CD4-positive, alpha-beta T cell (primary cell): ENCODE measurements around the gene SREBF1. TPM values are rescaled to one million over a fixed set of nuclear protein-coding genes. Genes with fewer than 3 reads are reported as not detected.

Source experiments
- ATAC-seq: fragments of 200-7000 bp; cut with Tn5 transposase; one replicate; pipeline ENCODE4 v1.10.0; 2022; ENCODE audit warnings: mild to moderate bottlenecking; ENCODE audit not compliant: poor library complexity
- CTCF ChIA-PET: fragments of 350-600 bp; sonication (Branson Sonifier 250); formaldehyde crosslinking; loops from one replicate; lab custom pipeline; 2021; ENCODE audit warnings: antibody characterized with exemption, inconsistent platforms; lab: Charles Lee
- POLR2A ChIA-PET: fragments of 350-600 bp; sonication (Branson Sonifier 250); formaldehyde crosslinking; loops from one replicate; lab custom pipeline; 2021; ENCODE audit warnings: antibody characterized with exemption, inconsistent platforms; lab: Charles Lee
- DNase-seq, 14 experiments: peaks; one replicate each; pipeline ENCODE4 v3.0.0-alpha.2; 2013 to 2020; ENCODE audit warnings: mixed read lengths in 2 of 14
- H3K27ac ChIP-seq, 2 donors: one replicate each; pipeline versions ENCODE4 v1.5.1 to v1.7.0; 2013; ENCODE audit warnings: low read length in 2 of 2, low read depth in 1 of 2, mild to moderate bottlenecking in 1 of 2
- H3K27me3 ChIP-seq, 2 experiments: 1 replicate in 1 of 2; 2 replicates in 1 of 2; pipeline versions ENCODE4 v1.6.1 to v1.7.0; 2013; ENCODE audit warnings: low read length in 2 of 2, control low read depth in 1 of 2, mild to moderate bottlenecking in 1 of 2, moderate library complexity in 1 of 2; ENCODE audit not compliant: insufficient read depth in 2 of 2, control insufficient read depth in 1 of 2
- H3K36me3 ChIP-seq: one replicate; pipeline ENCODE4 v1.6.1; 2013; ENCODE audit warnings: low read length, control low read depth; ENCODE audit not compliant: insufficient read depth
- H3K4me1 ChIP-seq: one replicate; pipeline ENCODE4 v1.6.1; 2013; ENCODE audit warnings: low read length, control low read depth; ENCODE audit not compliant: insufficient read depth
- H3K4me3 ChIP-seq: one replicate; pipeline ENCODE4 v1.5.1; 2013; ENCODE audit warnings: mild to moderate bottlenecking, low read length, moderate library complexity
- H3K9me3 ChIP-seq, 2 experiments: 1 replicate in 1 of 2; 2 replicates in 1 of 2; pipeline versions ENCODE4 v1.6.1 to v1.7.0; 2013; ENCODE audit warnings: low read length in 2 of 2, mild to moderate bottlenecking in 2 of 2, control low read depth in 1 of 2, moderate library complexity in 1 of 2; ENCODE audit not compliant: control insufficient read depth in 1 of 2, insufficient read depth in 1 of 2
- H3K27ac Mint-ChIP-seq: one replicate; pipeline ENCODE4 v1.8.0; 2020; ENCODE audit warnings: mixed read lengths
- H3K27me3 Mint-ChIP-seq: one replicate; pipeline ENCODE4 v1.8.0; 2021; ENCODE audit warnings: mixed read lengths
- H3K36me3 Mint-ChIP-seq: one replicate; pipeline ENCODE4 v1.8.0; 2021; ENCODE audit warnings: low read depth, mixed read lengths
- H3K4me1 Mint-ChIP-seq: one replicate; pipeline ENCODE4 v1.8.0; 2021; ENCODE audit warnings: low read depth, mixed read lengths
- H3K4me3 Mint-ChIP-seq: one replicate; pipeline ENCODE4 v1.8.0; 2020; ENCODE audit warnings: mild to moderate bottlenecking, mixed read lengths
- H3K9me3 Mint-ChIP-seq: one replicate; pipeline ENCODE4 v1.8.0; 2020; ENCODE audit warnings: mixed read lengths
- intact Hi-C, 2 experiments: fragments of 100-400 bp; cut with DNase I in 1 of 2; cut with micrococcal nuclease in 1 of 2; formaldehyde crosslinking; loops; one replicate each; pipeline versions ENCODE4 v1.15.1 to v1.9.0; 2023 to 2025; cut with DNase I, micrococcal nuclease
- total RNA-seq, 174 experiments: library from RNA in 2 of 174; stranded (reverse) in 2 of 174; gene quantifications; one replicate each; pipeline ENCODE4 v1.2.3 and lab custom pipeline; 2021 to 2026
- TF ChIP-seq, protein P1 (sequence below): fragments of 200-600 bp; IDR thresholded peaks from one replicate; pipeline ENCODE4 v1.8.0; 2022; ENCODE audit warnings: antibody characterized with exemption, mild to moderate bottlenecking

Gene SREBF1
- total RNA-seq, 2 experiments from 2014 or later: 249 to 264 TPM

DNA sequence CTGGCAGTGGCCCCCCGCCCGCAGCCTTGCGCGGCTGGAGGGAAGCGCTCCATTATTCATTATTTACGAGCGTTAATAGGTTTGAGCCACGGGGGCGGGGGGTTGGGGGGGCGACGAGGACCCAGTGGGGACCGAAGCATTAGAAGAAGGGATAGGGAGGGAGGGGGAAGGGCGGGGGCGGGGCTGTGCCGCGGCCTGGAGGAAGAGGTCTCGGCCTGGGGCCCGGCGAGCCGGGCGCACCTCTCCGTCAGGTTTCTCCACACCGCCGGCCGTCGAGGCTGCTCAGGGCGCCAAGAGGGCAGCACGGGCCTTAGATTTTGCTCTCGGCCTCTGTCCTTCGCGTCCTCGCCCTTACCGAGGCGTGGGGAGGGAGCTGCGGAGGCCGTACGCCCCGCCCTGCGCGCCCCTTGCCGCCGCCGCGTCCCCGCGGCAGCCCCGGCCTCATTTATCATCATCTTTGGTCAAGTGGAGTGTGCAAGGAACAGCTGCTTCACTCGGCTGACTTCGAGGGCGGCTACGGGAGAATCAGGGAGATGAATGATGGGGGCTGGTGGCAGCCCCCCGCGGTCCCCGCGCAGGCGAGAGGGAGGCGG, 54.2 kb downstream of the SREBF1 start:
- Mint-ChIP-seq H3K4me3 (peak overlapping the region; percentile 88), H3K4me1 (peaks cover 30% of the 10 kb centered on the region), H3K27ac (no peak overlapping the region), H3K36me3 (no peaks in the 10 kb centered on the region), H3K9me3 (no peaks in the 10 kb centered on the region), H3K27me3 (no peaks in the 10 kb centered on the region)
- Histone ChIP-seq H3K27me3 (peaks cover 0 to 5% of the 10 kb centered on the region in 2 experiments), H3K4me1 (peaks cover 31% of the 10 kb centered on the region), H3K9me3 (no peaks in the 10 kb centered on the region), H3K36me3 (no peaks in the 10 kb centered on the region), H3K27ac (no peak overlapping the region), H3K4me3 (peak overlapping the region; percentile 57)
- ChIA-PET CTCF (no interaction called here), POLR2A (interaction anchor here (1.3 kb wide), 1 partner anchor 10 kb away, joined by 3 read pairs; no protein-coding TSS in a partner anchor)
- no peak for DNase-seq
- TF ChIP-seq, protein P1, sequence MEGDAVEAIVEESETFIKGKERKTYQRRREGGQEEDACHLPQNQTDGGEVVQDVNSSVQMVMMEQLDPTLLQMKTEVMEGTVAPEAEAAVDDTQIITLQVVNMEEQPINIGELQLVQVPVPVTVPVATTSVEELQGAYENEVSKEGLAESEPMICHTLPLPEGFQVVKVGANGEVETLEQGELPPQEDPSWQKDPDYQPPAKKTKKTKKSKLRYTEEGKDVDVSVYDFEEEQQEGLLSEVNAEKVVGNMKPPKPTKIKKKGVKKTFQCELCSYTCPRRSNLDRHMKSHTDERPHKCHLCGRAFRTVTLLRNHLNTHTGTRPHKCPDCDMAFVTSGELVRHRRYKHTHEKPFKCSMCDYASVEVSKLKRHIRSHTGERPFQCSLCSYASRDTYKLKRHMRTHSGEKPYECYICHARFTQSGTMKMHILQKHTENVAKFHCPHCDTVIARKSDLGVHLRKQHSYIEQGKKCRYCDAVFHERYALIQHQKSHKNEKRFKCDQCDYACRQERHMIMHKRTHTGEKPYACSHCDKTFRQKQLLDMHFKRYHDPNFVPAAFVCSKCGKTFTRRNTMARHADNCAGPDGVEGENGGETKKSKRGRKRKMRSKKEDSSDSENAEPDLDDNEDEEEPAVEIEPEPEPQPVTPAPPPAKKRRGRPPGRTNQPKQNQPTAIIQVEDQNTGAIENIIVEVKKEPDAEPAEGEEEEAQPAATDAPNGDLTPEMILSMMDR: no peak
- peak; percentile 1 for ATAC-seq
- intact Hi-C loops: loop anchor here in 1 of 2 experiments (10.0 kb wide), 1 partner anchor 88 kb away; no protein-coding TSS in a partner anchor

DNA sequence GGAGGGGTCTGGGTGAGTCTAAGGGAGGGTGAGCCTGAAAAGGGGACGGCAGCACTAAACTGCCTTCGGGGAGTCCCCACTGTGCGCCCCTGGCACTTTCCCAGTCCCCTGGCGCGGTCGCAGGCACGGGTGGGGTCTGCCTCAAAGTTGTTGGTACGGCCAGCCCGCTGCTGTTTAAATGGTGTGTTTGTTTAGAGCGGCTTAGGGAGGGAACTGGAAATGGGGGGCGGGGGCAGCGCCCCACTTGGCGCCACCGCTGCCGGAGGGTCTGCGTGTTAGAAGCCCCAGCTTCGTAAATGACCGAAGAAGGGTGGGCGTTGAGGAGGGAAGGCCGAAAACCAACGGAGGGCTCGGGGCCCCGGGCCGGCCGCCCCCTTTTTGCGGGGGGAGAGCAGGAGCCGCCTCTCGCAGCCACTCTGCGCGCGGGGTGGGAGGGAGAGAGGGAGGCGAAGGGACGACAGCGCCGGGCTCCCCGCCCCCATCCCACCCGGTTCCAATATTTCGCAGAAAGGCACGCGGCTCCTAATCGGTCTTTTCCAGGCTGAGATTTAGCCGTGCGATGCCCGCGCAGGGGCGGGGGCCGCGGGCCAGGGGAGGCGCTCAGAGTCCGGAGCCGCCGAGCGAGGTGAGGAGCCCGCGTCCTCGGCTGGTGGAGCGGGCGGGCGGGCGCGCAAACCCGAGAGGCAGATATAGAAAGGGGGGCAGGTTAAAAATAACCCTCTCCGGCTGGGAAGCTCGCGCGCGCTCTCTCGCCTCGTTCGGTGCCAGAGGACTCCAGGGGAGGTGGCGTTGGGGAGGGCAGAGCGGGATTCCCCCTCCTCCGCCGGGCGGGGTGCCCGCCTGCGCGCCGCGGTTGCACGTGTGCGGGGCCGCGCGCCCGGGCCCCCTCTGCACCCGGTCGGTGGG, 54.9 kb downstream of the SREBF1 start:
- Mint-ChIP-seq H3K4me1 (peaks cover 30% of the 10 kb centered on the region), H3K4me3 (peak overlapping the region; percentile 84), H3K36me3 (no peaks in the 10 kb centered on the region), H3K9me3 (no peaks in the 10 kb centered on the region), H3K27ac (peak overlapping the region; percentile 20), H3K27me3 (no peaks in the 10 kb centered on the region)
- ATAC-seq: peak; percentile 32
- H3K9me3 ChIP-seq: no peaks in the 10 kb centered on the region
- no peak overlapping the region for H3K27ac ChIP-seq
- H3K4me3 ChIP-seq: peak overlapping the region; percentile 57
- POLR2A ChIA-PET: interaction anchor here (1.3 kb wide), 2 partner anchors 11 to 24 kb away, joined by 3 read pairs; no protein-coding TSS in a partner anchor
- TF ChIP-seq, protein P1: no peak
- intact Hi-C loops: loop anchor here in 1 of 2 experiments (10.0 kb wide), 1 partner anchor 87 kb away; no protein-coding TSS in a partner anchor
- no peaks in the 10 kb centered on the region for H3K36me3 ChIP-seq
- H3K4me1 ChIP-seq: peaks cover 31% of the 10 kb centered on the region
- peaks cover 0 to 5% of the 10 kb centered on the region in 2 experiments for H3K27me3 ChIP-seq
- DNase-seq: peak in 10 of 14 experiments; percentile 10 to 78 (median 27)
- CTCF ChIA-PET: no interaction called here

DNA sequence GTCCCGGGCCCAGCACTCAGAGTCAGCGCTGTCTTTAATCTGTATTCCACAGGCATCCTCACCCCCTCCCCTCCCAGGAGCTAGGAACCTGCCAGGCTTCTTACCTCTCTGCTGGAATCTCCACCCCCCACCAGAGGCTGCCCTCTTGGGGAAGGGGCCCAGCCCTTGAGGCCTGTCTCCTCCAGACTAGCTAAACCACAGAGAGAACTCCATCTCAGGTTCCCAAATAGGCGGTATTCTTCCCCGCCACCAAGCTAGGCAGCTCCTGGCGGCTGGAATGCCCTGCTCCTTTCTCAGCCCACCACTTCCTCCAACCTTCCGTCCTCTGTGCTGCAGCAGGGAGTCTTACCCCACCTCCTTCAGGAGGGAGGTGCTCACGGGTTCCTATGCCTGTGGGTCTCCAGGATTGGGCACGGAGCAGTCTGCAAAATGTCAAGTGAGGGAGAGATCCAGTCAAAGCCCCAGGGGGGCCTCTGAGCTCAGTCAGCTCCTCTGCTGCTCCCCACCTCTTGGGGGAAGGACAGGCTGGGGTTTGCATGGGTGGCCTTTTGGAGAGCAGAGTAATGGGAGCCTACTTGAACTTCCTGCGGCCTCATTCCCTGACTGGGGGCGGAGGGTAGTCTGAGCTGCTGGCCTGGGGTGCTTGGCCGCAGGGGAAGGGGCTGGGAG, 55.7 kb downstream of the SREBF1 start:
- Histone ChIP-seq H3K27me3 (peaks cover 0 to 5% of the 10 kb centered on the region in 2 experiments), H3K4me1 (peaks cover 31% of the 10 kb centered on the region), H3K9me3 (no peaks in the 10 kb centered on the region), H3K36me3 (no peaks in the 10 kb centered on the region), H3K4me3 (no peak overlapping the region), H3K27ac (no peak overlapping the region)
- H3K36me3 Mint-ChIP-seq: no peaks in the 10 kb centered on the region
- H3K4me3 Mint-ChIP-seq: peak overlapping the region; percentile 82
- DNase-seq (no peak), ATAC-seq (no peak)
- peaks cover 30% of the 10 kb centered on the region for H3K4me1 Mint-ChIP-seq
- no peaks in the 10 kb centered on the region for H3K9me3 Mint-ChIP-seq
- peak overlapping the region; percentile 20 for H3K27ac Mint-ChIP-seq
- POLR2A ChIA-PET: interaction anchor here (1.3 kb wide), 1 partner anchor 23 kb away, joined by 3 read pairs; no protein-coding TSS in a partner anchor
- CTCF ChIA-PET: no interaction called here
- TF ChIP-seq, protein P1: no peak
- H3K27me3 Mint-ChIP-seq: no peaks in the 10 kb centered on the region
- intact Hi-C loops: loop anchor here in 1 of 2 experiments (10.0 kb wide), 1 partner anchor 86 kb away; no protein-coding TSS in a partner anchor
